GM21367 (cell line): ENCODE data around the gene QRSL1.
"Not testable (repeated sequence)": the region's sequence is repeated elsewhere in the genome, so short reads cannot be mapped to it uniquely, and the experiment has no call there.

Experiments
- ATAC-seq: cut with Tn5 transposase; IDR thresholded peaks from one replicate; pipeline ENCODE4 v1.9.1; 2021; ENCODE audit not compliant: unreplicated experiment

The QRSL1 gene

GRCh38 chr6:106629103-106629858 is at the start of gene QRSL1, which contains the start of gene RTN4IP1:
QRSL1 (plus strand) TSS chr6:106629578; CDS start chr6:106629682, 104 bp downstream.
RTN4IP1 (minus strand) TSS chr6:106629498; CDS start chr6:106629021, 477 bp downstream.
- peak; percentile 55 for ATAC-seq

- no peak for ATAC-seq
Measured at GRCh38 chr6:106581468-106581867, 47.9 kb upstream of the QRSL1 start.

DNA sequence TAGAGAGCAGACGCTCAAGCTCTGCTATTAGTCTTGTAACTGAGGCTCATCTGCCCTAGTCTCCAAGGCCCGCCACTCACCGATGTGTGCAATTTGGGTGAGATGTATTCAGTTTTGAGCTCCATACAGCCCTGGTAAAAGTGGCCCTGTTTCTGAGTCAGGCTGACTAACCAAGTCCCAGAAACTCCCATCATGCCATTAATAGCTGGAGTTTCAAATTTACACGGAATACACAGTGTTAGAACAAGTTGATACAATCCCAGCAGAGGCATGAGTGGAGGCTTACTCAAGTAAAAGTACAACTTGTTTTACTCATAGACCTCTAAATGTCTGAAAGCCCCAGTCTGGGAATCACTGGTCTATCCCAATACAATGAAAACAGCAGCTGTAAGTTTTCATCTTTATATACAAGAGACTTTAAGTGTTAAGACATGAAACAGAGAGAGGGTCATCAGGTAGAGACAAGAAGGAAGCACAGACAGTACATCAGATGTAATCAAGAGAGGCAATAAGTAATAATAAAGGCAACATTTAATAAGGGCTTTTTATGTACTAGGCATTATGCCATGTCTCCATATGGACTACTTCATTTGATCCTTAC is 42.5 kb upstream of the QRSL1 start:
- no peak for ATAC-seq

- ATAC-seq, result not testable (repeated sequence)
Measured at GRCh38 chr6:106588937-106589336, 40.4 kb upstream of the QRSL1 start.

DNA sequence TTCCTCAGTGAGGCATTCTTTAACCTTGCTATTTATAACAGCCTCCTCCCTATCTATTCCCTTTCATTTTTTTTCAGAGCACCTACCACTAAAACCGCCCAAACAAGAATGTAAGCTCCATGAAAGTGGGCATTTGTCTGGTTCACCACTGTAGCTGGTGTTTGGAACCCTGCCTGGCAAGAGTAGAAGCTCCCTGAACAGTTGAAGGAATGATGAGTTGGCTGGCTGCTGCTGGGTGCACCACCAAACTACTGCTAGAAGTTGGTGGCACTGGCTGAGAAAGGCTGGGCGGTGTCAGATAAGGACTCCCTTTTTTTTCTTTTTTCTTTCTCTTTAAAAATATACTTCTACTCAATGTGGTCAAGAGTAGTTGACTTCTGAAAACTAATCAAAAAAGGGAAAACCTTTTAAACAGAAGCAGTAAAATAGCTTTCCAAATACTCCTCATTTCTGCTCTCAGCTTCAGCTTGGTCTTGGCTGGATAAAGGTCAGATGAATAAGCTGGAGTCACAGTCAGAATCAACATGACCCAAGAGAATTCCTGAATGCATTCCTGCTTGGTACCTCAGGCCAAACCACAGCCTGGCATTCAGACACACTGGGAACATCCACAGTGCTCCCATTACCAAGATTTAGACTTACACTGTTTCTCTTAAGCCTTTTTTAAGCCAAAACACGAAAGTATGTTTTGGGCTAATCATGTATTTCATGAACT is 38.1 kb upstream of the QRSL1 start:
- ATAC-seq, result no peak

GRCh38 chr6:106599440-106599839 is 29.9 kb upstream of the QRSL1 start:
- ATAC-seq, result no peak

DNA sequence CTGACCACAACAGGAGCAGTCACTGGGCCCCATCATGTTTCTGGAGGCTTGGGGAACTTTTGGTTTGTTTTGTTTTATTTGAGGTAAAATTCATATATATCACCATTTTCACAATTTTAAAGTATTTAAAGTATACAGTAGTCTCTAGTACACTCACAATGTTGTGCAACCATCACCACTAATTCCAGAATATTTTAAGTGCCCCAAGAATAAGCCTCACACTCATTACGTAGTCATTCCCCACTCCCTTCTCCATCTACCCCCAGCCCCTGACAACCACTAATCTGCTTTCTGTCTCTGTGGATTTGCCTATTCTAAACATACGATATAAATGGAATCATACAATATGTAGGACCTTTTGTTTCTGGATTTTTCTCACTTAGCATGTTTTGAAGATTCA is 29.0 kb upstream of the QRSL1 start:
- no peak for ATAC-seq

DNA sequence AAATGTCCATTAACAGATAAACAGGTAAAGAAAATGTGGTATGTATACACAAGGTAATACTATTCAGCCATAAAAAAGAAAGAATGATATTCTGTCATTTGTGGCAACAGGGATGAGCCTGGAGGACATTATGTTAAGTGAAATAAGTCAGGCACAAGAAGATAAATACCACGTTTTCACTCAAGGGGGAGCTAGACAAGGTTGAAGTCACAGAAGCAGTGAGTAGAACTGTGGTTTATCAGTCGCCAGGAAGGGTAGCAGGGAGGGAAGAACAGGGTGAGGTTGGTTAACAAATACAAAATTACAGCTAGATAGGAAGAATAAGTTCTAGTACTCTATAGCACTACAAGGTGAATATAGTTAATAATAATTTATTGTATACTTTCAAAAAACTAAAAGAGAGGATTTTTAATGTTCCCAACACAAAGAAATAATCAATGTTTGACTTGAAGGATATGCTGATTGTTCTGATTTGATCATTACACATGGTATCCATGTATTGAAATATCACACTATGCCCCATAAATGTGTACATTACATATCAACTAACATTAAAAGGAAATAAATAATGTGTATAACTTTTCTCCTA is 21.2 kb upstream of the QRSL1 start:
- peak; percentile 58 for ATAC-seq

DNA sequence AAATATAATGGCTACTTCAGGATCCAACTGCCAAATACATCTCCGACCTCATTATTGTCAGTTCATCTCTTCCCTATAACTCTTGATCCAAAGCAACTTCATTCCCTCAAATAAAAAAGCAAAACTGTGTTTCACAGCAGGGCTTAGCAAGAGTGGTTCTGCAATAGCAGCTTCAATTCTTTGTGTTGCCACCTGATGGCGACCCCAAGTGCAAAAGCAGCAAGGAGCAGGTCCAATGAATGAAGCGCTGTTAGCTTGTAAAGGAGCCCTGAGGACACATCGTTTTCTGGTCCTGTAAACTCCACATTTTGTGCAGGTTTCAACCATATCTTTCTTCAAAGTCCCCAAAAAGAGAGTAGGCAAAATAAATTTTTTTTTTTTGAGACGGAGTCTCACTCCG is 19.7 kb upstream of the QRSL1 start:
- no peak for ATAC-seq

DNA sequence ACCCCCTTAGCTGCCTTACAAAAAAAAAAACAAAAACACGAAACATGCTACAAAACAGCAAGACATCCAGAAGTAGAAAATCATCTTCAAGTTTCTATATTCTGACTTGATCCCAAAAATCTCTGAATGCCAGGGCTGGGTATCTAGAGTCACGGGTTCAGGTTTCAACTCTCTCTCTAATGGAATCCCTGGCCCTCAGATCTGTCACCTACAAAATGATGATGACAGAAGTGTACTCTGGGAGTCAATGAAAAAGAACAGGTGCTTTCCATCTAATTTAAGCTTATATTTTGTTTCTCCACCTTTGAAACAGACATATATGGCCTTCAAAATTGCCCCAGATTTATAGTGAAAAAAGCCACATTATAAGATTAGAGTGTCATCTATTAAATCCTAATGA is 18.3 kb upstream of the QRSL1 start:
- no peak for ATAC-seq

- ATAC-seq, result no peak
Measured at GRCh38 chr6:106612671-106613416, 16.5 kb upstream of the QRSL1 start.

DNA sequence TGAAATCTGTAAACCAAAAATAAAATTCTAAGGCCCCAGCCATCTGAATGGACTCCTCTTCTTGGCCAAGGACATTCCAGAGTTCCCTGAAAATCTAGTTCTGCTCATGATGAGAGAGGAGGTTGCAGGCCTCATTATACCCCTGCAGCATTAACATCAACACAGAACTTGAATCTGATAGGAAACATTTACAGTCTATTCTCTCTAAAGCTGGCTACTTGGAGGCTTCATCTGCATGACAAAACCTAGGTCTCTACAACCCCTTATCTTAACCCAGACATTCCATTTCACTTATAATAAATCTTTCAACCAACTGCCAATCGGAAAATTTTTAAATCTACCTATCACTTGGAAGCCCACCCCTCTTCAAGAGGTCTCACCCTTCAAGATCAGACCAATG is 15.8 kb upstream of the QRSL1 start:
- no peak for ATAC-seq

- ATAC-seq, result no peak
Measured at GRCh38 chr6:106614166-106614565, 15.2 kb upstream of the QRSL1 start.

- no peak for ATAC-seq
Measured at GRCh38 chr6:106614592-106615257, 14.7 kb upstream of the QRSL1 start.

GRCh38 chr6:106617302-106617701 is 12.1 kb upstream of the QRSL1 start:
- ATAC-seq, result no peak

DNA sequence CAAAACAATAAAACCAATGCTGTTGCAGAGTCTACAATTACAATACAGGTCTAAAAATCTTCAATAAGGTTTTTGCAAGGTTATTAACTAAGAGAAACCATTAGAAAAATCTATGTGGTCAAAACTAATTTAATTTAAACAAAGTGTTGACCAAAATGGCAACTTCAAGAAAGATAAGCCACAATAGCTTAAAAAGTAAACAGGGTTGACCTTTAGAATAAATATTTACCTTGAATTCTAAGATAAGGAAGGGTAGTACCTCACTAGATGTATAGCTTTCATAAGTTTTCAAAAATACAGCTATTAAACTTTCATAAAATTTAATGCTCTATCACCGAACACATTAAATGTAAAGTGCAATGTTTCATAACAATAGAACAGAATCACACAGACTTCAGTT is 11.5 kb upstream of the QRSL1 start:
- ATAC-seq, result no peak

GRCh38 chr6:106618324-106618723 is 11.1 kb upstream of the QRSL1 start:
- no peak for ATAC-seq

- no peak for ATAC-seq
Measured at GRCh38 chr6:106619223-106619622, 10.2 kb upstream of the QRSL1 start.

GRCh38 chr6:106620931-106621672 is 8.3 kb upstream of the QRSL1 start:
- ATAC-seq, result no peak

DNA sequence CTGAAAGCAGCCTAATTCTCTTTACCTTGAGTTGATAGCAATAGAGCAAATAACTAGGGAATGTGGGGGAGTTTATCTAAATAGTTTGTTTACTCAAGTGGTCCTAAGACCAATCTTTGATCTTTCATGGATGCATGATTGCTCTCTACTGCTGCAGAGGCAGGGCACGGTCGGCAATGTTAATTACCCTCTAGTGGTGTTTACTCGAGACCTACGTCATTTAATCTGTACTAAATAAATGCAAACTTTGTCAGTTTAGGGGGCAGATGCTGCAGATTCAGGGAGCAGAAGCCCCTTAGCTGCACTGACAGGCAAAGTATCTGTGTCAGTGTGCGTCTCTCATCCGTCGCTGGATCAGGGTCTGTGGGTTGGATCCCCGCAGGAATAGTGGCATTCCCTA is 7.0 kb upstream of the QRSL1 start:
- no peak for ATAC-seq
